NT2/D1 (cell line): ENCODE data around the gene TMC2.

Source experiments
- DNase-seq: peaks from one replicate; pipeline ENCODE4 v3.0.0-alpha.2; 2011; ENCODE audit warnings: low read depth, low spot score
- H3K27me3 ChIP-seq: 2 replicates; pipeline ENCODE4 v1.6.0; 2011; ENCODE audit warnings: mild to moderate bottlenecking; ENCODE audit not compliant: insufficient read length, insufficient read depth
- H3K36me3 ChIP-seq: 2 replicates; pipeline ENCODE4 v1.6.1; 2011; ENCODE audit warnings: mild to moderate bottlenecking, low read length, mixed read lengths; ENCODE audit not compliant: insufficient read depth, insufficient read length
- H3K4me1 ChIP-seq: 2 replicates; pipeline ENCODE4 v1.5.1; 2011; ENCODE audit not compliant: insufficient read depth, insufficient read length
- H3K4me3 ChIP-seq: 2 replicates; pipeline ENCODE4 v1.5.1; 2011; ENCODE audit warnings: low read depth; ENCODE audit not compliant: insufficient read length
- H3K9ac ChIP-seq: 2 replicates; pipeline ENCODE4 v1.6.0; 2011; ENCODE audit warnings: low read depth; ENCODE audit not compliant: insufficient read length
- H3K9me3 ChIP-seq: 2 replicates; pipeline ENCODE4 v1.5.1; 2011; ENCODE audit warnings: mild to moderate bottlenecking, low read length; ENCODE audit not compliant: insufficient read depth
- SUZ12 ChIP-seq: IDR thresholded peaks from 2 replicates; pipeline ENCODE4 v1.6.1; 2011; ENCODE audit not compliant: insufficient read length, insufficient read depth; ENCODE audit errors: extremely low read depth
- YY1 ChIP-seq: IDR thresholded peaks from 2 replicates; pipeline ENCODE4 v1.6.1; 2011; ENCODE audit not compliant: insufficient read length, insufficient read depth
- ZNF274 ChIP-seq: IDR thresholded peaks from 2 replicates; pipeline ENCODE4 v1.6.1; 2011; ENCODE audit warnings: mild to moderate bottlenecking, low read depth, low read length

Gene TMC2

GRCh38 chr20:2563116-2563515, 26.7 kb downstream of the TMC2 start:
- TF ChIP-seq ZNF274 (no peak), YY1 (no peak), SUZ12 (no peak)
- Histone ChIP-seq H3K9ac (no peak overlapping the region), H3K27me3 (peaks cover 28% of the 10 kb centered on the region), H3K36me3 (no peaks in the 10 kb centered on the region), H3K4me1 (no peaks in the 10 kb centered on the region), H3K4me3 (no peak overlapping the region), H3K9me3 (no peaks in the 10 kb centered on the region)
- no peak for DNase-seq

GRCh38 chr20:2564406-2564805, 28.0 kb downstream of the TMC2 start:
- H3K27me3 ChIP-seq: peaks cover 20% of the 10 kb centered on the region
- no peak for TF ChIP-seq YY1
- no peak for TF ChIP-seq SUZ12
- no peak for TF ChIP-seq ZNF274

GRCh38 chr20:2575682-2576081, 39.3 kb downstream of the TMC2 start:
- no peaks in the 10 kb centered on the region for H3K27me3 ChIP-seq
- no peaks in the 10 kb centered on the region for H3K9me3 ChIP-seq

More at GRCh38 chr20:2564406-2564805, 28.0 kb downstream of the TMC2 start:
- Histone ChIP-seq H3K9ac (no peak overlapping the region), H3K9me3 (no peaks in the 10 kb centered on the region), H3K36me3 (no peaks in the 10 kb centered on the region), H3K4me3 (no peak overlapping the region), H3K4me1 (no peaks in the 10 kb centered on the region)
- DNase-seq: no peak

GRCh38 chr20:2576317-2576727, 39.9 kb downstream of the TMC2 start:
- no peak for DNase-seq
- no peak for TF ChIP-seq YY1
- TF ChIP-seq SUZ12: no peak
- TF ChIP-seq ZNF274: no peak
- no peaks in the 10 kb centered on the region for H3K9me3 ChIP-seq
- H3K27me3 ChIP-seq: no peaks in the 10 kb centered on the region
- no peaks in the 10 kb centered on the region for H3K4me1 ChIP-seq
- no peaks in the 10 kb centered on the region for H3K36me3 ChIP-seq
- H3K4me3 ChIP-seq: no peak overlapping the region
- H3K9ac ChIP-seq: no peak overlapping the region

More at GRCh38 chr20:2575682-2576081, 39.3 kb downstream of the TMC2 start:
- H3K9ac ChIP-seq: no peak overlapping the region
- H3K4me1 ChIP-seq: no peaks in the 10 kb centered on the region
- TF ChIP-seq SUZ12 (no peak), ZNF274 (no peak), YY1 (no peak)
- no peak for DNase-seq
- H3K4me3 ChIP-seq: no peak overlapping the region
- no peaks in the 10 kb centered on the region for H3K36me3 ChIP-seq

GRCh38 chr20:2578475-2579192, 42.3 kb downstream of the TMC2 start:
- no peak overlapping the region for H3K9ac ChIP-seq
- no peaks in the 10 kb centered on the region for H3K27me3 ChIP-seq
- no peaks in the 10 kb centered on the region for H3K36me3 ChIP-seq
- no peak overlapping the region for H3K4me3 ChIP-seq
- no peaks in the 10 kb centered on the region for H3K9me3 ChIP-seq
- no peak for TF ChIP-seq ZNF274
- TF ChIP-seq YY1: no peak
- no peak for TF ChIP-seq SUZ12
- no peak for DNase-seq
- no peaks in the 10 kb centered on the region for H3K4me1 ChIP-seq

GRCh38 chr20:2585811-2586210, 49.4 kb downstream of the TMC2 start:
- no peak for DNase-seq

GRCh38 chr20:2593756-2594155, 57.4 kb downstream of the TMC2 start:
- Histone ChIP-seq H3K9ac (no peak overlapping the region), H3K36me3 (no peaks in the 10 kb centered on the region), H3K4me3 (no peak overlapping the region), H3K27me3 (no peaks in the 10 kb centered on the region), H3K4me1 (peaks cover 2% of the 10 kb centered on the region), H3K9me3 (no peaks in the 10 kb centered on the region)
- DNase-seq: no peak
- TF ChIP-seq SUZ12 (no peak), ZNF274 (no peak), YY1 (no peak)

More at GRCh38 chr20:2585811-2586210, 49.4 kb downstream of the TMC2 start:
- H3K4me1 ChIP-seq: no peaks in the 10 kb centered on the region
- no peaks in the 10 kb centered on the region for H3K36me3 ChIP-seq
- H3K4me3 ChIP-seq: no peak overlapping the region
- H3K9me3 ChIP-seq: no peaks in the 10 kb centered on the region
- no peak overlapping the region for H3K9ac ChIP-seq
- no peaks in the 10 kb centered on the region for H3K27me3 ChIP-seq
- no peak for TF ChIP-seq SUZ12
- TF ChIP-seq ZNF274: no peak
- TF ChIP-seq YY1: no peak

- H3K9ac ChIP-seq: no peak overlapping the region
- TF ChIP-seq ZNF274 (no peak), SUZ12 (no peak), YY1 (no peak)
- H3K4me1 ChIP-seq: peaks cover 2% of the 10 kb centered on the region
- DNase-seq: no peak
- H3K9me3 ChIP-seq: no peaks in the 10 kb centered on the region
- no peaks in the 10 kb centered on the region for H3K27me3 ChIP-seq
- H3K4me3 ChIP-seq: no peak overlapping the region
- no peaks in the 10 kb centered on the region for H3K36me3 ChIP-seq
These were observed 58.7 kb downstream of the TMC2 start for GRCh38 chr20:2595076-2595475.
